HepG2 (cell line): ENCODE data around the gene TCN2. TPM values are rescaled to one million over a fixed set of nuclear protein-coding genes. Genes with fewer than 3 reads are reported as not detected.
A peak's percentile ranks its signal among the peaks of the same experiment; 100 is the strongest.

ENCODE experiments used
- ATAD3A ChIP-seq: sonication (generic); formaldehyde crosslinking; IDR thresholded peaks from 2 replicates; pipeline ENCODE4 v1.4.0; 2020; ENCODE audit warnings: missing genetic modification reagents
- ATF6 ChIP-seq: sonication (generic); formaldehyde crosslinking; conservative IDR thresholded peaks from 2 replicates; pipeline ENCODE4 v1.4.0; 2020; ENCODE audit warnings: missing genetic modification reagents
- CCAR2 ChIP-seq: fragments of 200-400 bp; formaldehyde crosslinking; optimal IDR thresholded peaks from 2 replicates; pipeline ENCODE3; 2018; ENCODE audit warnings: low read depth, mild to moderate bottlenecking, low read length, moderate library complexity
- DPF2 ChIP-seq: sonication (generic); formaldehyde crosslinking; IDR thresholded peaks from 2 replicates; pipeline ENCODE4 v1.4.0; 2020; ENCODE audit warnings: mild to moderate bottlenecking, low read depth, missing genetic modification reagents, borderline replicate concordance
- E2F5 ChIP-seq: sonication (generic); formaldehyde crosslinking; conservative IDR thresholded peaks from 2 replicates; pipeline ENCODE4 v1.4.0; 2020; ENCODE audit warnings: missing genetic modification reagents
- IRF2 ChIP-seq: IDR thresholded peaks from 2 replicates; pipeline ENCODE4 v1.6.1; 2018; ENCODE audit warnings: missing genetic modification reagents, missing compliant biosample characterization
- KLF9 ChIP-seq: IDR thresholded peaks from 2 replicates; pipeline ENCODE4 v1.6.1; 2016; ENCODE audit warnings: low read depth
- MED8 ChIP-seq: sonication (generic); formaldehyde crosslinking; IDR thresholded peaks from 2 replicates; pipeline ENCODE4 v1.8.1; 2023; ENCODE audit warnings: mild to moderate bottlenecking, missing genetic modification reagents; ENCODE audit not compliant: insufficient replicate concordance
- NFATC3 ChIP-seq: sonication (generic); formaldehyde crosslinking; IDR thresholded peaks from 2 replicates; pipeline ENCODE4 v1.5.1; 2020; ENCODE audit warnings: mild to moderate bottlenecking, missing genetic modification reagents
- NFKB2 ChIP-seq: sonication (generic); formaldehyde crosslinking; IDR thresholded peaks from 2 replicates; pipeline ENCODE4 v1.4.0; 2020; ENCODE audit warnings: missing genetic modification reagents, borderline replicate concordance
- NPAS2 ChIP-seq: sonication (generic); formaldehyde crosslinking; IDR thresholded peaks from 2 replicates; pipeline ENCODE4 v1.8.0; 2022; ENCODE audit warnings: mild to moderate bottlenecking, missing genetic modification reagents, borderline replicate concordance
- NR2F1 ChIP-seq, 2 experiments: fragments of 450-650 bp in 1 of 2; formaldehyde crosslinking in 1 of 2; IDR thresholded peaks; 2 replicates each; pipeline versions ENCODE4 v1.5.0 to v1.6.1; 2016 to 2020; ENCODE audit warnings: mild to moderate bottlenecking in 1 of 2, missing compliant biosample characterization in 1 of 2, missing genetic modification reagents in 1 of 2, moderate library complexity in 1 of 2
- POLR2G ChIP-seq: fragments of 200-400 bp; formaldehyde crosslinking; IDR thresholded peaks from 2 replicates; pipeline ENCODE4 v1.6.1; 2018; ENCODE audit warnings: mild to moderate bottlenecking, low read depth, low read length, moderate library complexity
- SIX1 ChIP-seq: sonication (generic); formaldehyde crosslinking; IDR thresholded peaks from 2 replicates; pipeline ENCODE4 v1.4.0; 2020; ENCODE audit warnings: missing genetic modification reagents, borderline replicate concordance
- SKIL ChIP-seq: sonication (generic); formaldehyde crosslinking; IDR thresholded peaks from 2 replicates; pipeline ENCODE4 v1.8.0; 2022; ENCODE audit warnings: missing genetic modification reagents, mild to moderate bottlenecking, moderate library complexity, borderline replicate concordance
- TARDBP ChIP-seq: sonication (generic); formaldehyde crosslinking; IDR thresholded peaks from 2 replicates; pipeline ENCODE4 v1.8.0; 2022; ENCODE audit warnings: mild to moderate bottlenecking, missing genetic modification reagents
- ZNF234 ChIP-seq: sonication (generic); formaldehyde crosslinking; conservative IDR thresholded peaks from 2 replicates; pipeline ENCODE4 v1.5.1; 2020; ENCODE audit warnings: mild to moderate bottlenecking, missing genetic modification reagents
- ZNF253 ChIP-seq: sonication (generic); formaldehyde crosslinking; IDR thresholded peaks from 2 replicates; pipeline ENCODE4 v1.8.0; 2022; ENCODE audit warnings: mild to moderate bottlenecking, missing genetic modification reagents, borderline replicate concordance
- ZNF282 ChIP-seq: fragments of 450-650 bp; IDR thresholded peaks from 2 replicates; pipeline ENCODE4 v1.6.1; 2018; ENCODE audit not compliant: partially characterized antibody
- ZNF296 ChIP-seq: sonication (generic); formaldehyde crosslinking; conservative IDR thresholded peaks from 2 replicates; pipeline ENCODE4 v1.5.0; 2020; ENCODE audit warnings: mild to moderate bottlenecking, missing genetic modification reagents
- ZNF34 ChIP-seq: sonication (generic); formaldehyde crosslinking; IDR thresholded peaks from 2 replicates; pipeline ENCODE4 v1.4.0; 2020; ENCODE audit warnings: mild to moderate bottlenecking, missing genetic modification reagents, borderline replicate concordance
- ZNF431 ChIP-seq: sonication (generic); formaldehyde crosslinking; IDR thresholded peaks from 2 replicates; pipeline ENCODE4 v1.9.0; 2022; ENCODE audit warnings: missing genetic modification reagents, low read depth, mild to moderate bottlenecking, borderline replicate concordance
- ZNF432 ChIP-seq: sonication (generic); formaldehyde crosslinking; IDR thresholded peaks from 2 replicates; pipeline ENCODE4 v1.5.0; 2020; ENCODE audit warnings: missing genetic modification reagents, mild to moderate bottlenecking, borderline replicate concordance
- ZNF484 ChIP-seq: sonication (generic); formaldehyde crosslinking; IDR thresholded peaks from 2 replicates; pipeline ENCODE4 v1.5.1; 2020; ENCODE audit warnings: mild to moderate bottlenecking, low read depth, missing genetic modification reagents, borderline replicate concordance
- ZNF749 ChIP-seq: sonication (generic); formaldehyde crosslinking; IDR thresholded peaks from 2 replicates; pipeline ENCODE4 v1.8.0; 2022; ENCODE audit warnings: mild to moderate bottlenecking, missing genetic modification reagents, moderate library complexity, borderline replicate concordance
- polyA plus RNA-seq, 8 experiments: library from polyadenylated mRNA; depleted of rRNA in 3 of 8; stranded (reverse) in 7 of 8; unstranded in 1 of 8; fragments of >200 nt; fragmentation: Illumina TruSeq in 4 of 8; extraction: Trizol in 4 of 8; gene quantifications; 2 replicates each; pipeline versions ENCODE4 v1.2.1 to v1.2.3, GENCODE V29; 2011 to 2016; ENCODE audit warnings: low read depth in 4 of 8, missing spikeins in 1 of 8, mixed read lengths in 1 of 8; ENCODE audit not compliant: insufficient read depth in 1 of 8
- total RNA-seq, 5 experiments: library from RNA; depleted of rRNA; stranded (reverse); fragments of >200 nt; fragmentation: Illumina TruSeq; extraction: Trizol; gene quantifications; 2 replicates each; pipeline ENCODE4 v1.2.3, GENCODE V29; 2016; ENCODE audit warnings: low read depth in 1 of 5

TCN2 gene
- total and polyA plus RNA-seq, 2 of the 13 experiments (the other 11 are each of a cell fraction or from before 2014, with no cell fraction given), result 0.29 to 0.31 TPM

- no peak for TF ChIP-seq E2F5 (CRISPR knock-in tag)
- TF ChIP-seq KLF9 (CRISPR knock-in tag), result no peak
- TF ChIP-seq ZNF253 (CRISPR knock-in tag), result no peak
- no peak for TF ChIP-seq ZNF431 (CRISPR knock-in tag)
- TF ChIP-seq NPAS2 (CRISPR knock-in tag), result no peak
- TF ChIP-seq NFATC3 (CRISPR knock-in tag), result no peak
- TF ChIP-seq ZNF282, result no peak
- TF ChIP-seq ZNF749 (CRISPR knock-in tag), result no peak
- TF ChIP-seq SKIL, result no peak
- TF ChIP-seq NFKB2 (CRISPR knock-in tag), result peak; percentile 38; the same call in 1 of the 2 replicates
- TF ChIP-seq POLR2G, result no peak
- TF ChIP-seq MED8 (CRISPR knock-in tag), result no peak
- TF ChIP-seq SIX1, result no peak
- TF ChIP-seq ZNF296 (CRISPR knock-in tag), result no peak
- no peak for TF ChIP-seq ZNF484 (CRISPR knock-in tag)
- TF ChIP-seq NR2F1 (CRISPR knock-in tag; IDR thresholded peaks at IDR 0.05), result no peak
- TF ChIP-seq TARDBP (CRISPR knock-in tag), result no peak
- TF ChIP-seq ATAD3A, result no peak
- TF ChIP-seq CCAR2, result no peak
- TF ChIP-seq ZNF234 (CRISPR knock-in tag), result no peak
- no peak for TF ChIP-seq ATF6 (CRISPR knock-in tag)
- no peak for TF ChIP-seq IRF2 (CRISPR knock-in tag)
- TF ChIP-seq ZNF34 (CRISPR knock-in tag), result no peak
- no peak for TF ChIP-seq ZNF432 (CRISPR knock-in tag)
- no peak for TF ChIP-seq DPF2 (CRISPR knock-in tag)
Observed at GRCh38 chr22:30667494-30668385, 60.8 kb downstream of the TCN2 start, which contains the start of gene DUSP18 (continued).
